ENCODE measurements around the gene GET3.

DNA sequence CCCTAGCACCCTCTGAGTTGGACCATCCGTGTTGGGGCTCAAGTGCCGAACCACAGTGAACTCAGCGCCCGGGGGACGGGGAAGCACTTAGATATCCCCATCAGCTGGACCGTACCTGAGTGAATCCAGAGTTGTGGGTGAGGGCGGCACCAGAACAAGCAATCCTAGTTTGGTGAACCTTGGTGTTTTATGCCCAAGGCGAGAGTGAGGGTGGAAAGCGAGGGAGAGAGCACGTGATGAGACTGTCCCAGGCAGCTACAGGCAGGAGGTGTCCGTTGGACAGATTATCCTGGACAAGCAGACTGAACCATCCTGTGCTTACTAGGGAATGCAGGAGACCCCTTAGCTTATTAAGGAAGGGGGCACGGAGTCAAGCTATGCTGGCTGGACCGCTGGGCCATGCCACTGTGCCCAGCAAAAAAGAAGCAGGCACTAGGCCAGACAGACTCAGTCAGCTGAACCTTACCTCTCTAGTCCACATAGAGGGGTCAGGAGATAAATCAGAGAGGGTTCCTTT is 596 bp downstream of the GET3 start:
- TF ChIP-seq KLF16 (CRISPR knock-in tag; IDR thresholded peaks at IDR 0.05) = no peak
- TF ChIP-seq, protein P1, sequence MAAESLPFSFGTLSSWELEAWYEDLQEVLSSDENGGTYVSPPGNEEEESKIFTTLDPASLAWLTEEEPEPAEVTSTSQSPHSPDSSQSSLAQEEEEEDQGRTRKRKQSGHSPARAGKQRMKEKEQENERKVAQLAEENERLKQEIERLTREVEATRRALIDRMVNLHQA (CRISPR knock-in tag; IDR thresholded peaks at IDR 0.05) = no peak

Data from HepG2 (cell line).